Gastrocnemius medialis (tissue), 4 donors: ENCODE results near the gene CNTF. TPM values are rescaled to one million over a fixed set of nuclear protein-coding genes. Genes with fewer than 3 reads are reported as not detected.

Experiments
- ATAC-seq, 2 donors: fragments of 150-250 bp; one replicate each; pipeline ENCODE4 v1.9.1; 2016
- DNase-seq, 2 donors: peaks; one replicate each; pipeline ENCODE4 v3.0.0-alpha.2; 2019
- H3K27ac ChIP-seq, 4 donors: fragments of 200-600 bp; sonication (generic); 1 replicate in 1 of 4; 2 replicates in 3 of 4; pipeline ENCODE4 v1.5.1; 2016 to 2018; ENCODE audit warnings: mild to moderate bottlenecking in 2 of 4, moderate library complexity in 1 of 4
- H3K27me3 ChIP-seq, 3 donors: fragments of 200-600 bp; sonication (generic) in 2 of 3; 1 replicate in 1 of 3; 2 replicates in 2 of 3; pipeline versions ENCODE4 v1.5.1 to v1.6.0; 2016 to 2019; ENCODE audit warnings: mild to moderate bottlenecking in 1 of 3, moderate library complexity in 1 of 3
- H3K36me3 ChIP-seq, 2 donors: fragments of 200-600 bp; sonication (generic) in 1 of 2; one replicate each; pipeline ENCODE4 v1.5.1; 2017 to 2018
- H3K4me1 ChIP-seq, 2 donors: fragments of 200-600 bp; sonication (generic) in 1 of 2; one replicate each; pipeline ENCODE4 v1.5.1; 2016 to 2017; ENCODE audit warnings: mild to moderate bottlenecking in 2 of 2
- H3K4me3 ChIP-seq, 4 donors: fragments of 200-600 bp; sonication (generic) in 3 of 4; 1 replicate in 1 of 4; 2 replicates in 3 of 4; pipeline ENCODE4 v1.5.1; 2016 to 2019; ENCODE audit warnings: mild to moderate bottlenecking in 2 of 4
- H3K9me3 ChIP-seq, 3 donors: fragments of 200-600 bp; sonication (generic) in 2 of 3; 1 replicate in 1 of 3; 2 replicates in 2 of 3; pipeline ENCODE4 v1.5.1; 2016 to 2019
- CTCF ChIP-seq, 5 experiments: fragments of 450-650 bp in 3 of 5; fragments of 200-600 bp in 2 of 5; sonication (generic) in 2 of 5; IDR thresholded peaks in 4 of 5; conservative IDR thresholded peaks in 1 of 5; 1 replicate in 4 of 5; 2 replicates in 1 of 5; pipeline ENCODE4 v1.5.1; 2016 to 2019; ENCODE audit warnings: antibody characterized with exemption in 5 of 5, mild to moderate bottlenecking in 3 of 5, moderate library complexity in 3 of 5
- POLR2A ChIP-seq, 2 donors: fragments of 450-650 bp; IDR thresholded peaks; one replicate each; pipeline ENCODE4 v1.6.1; 2017; ENCODE audit warnings: antibody characterized with exemption in 2 of 2, mild to moderate bottlenecking in 2 of 2, moderate library complexity in 2 of 2
- in situ Hi-C, 4 donors: fragments of 200-750 bp; cut with MboI; loops; one replicate each; pipeline versions ENCODE4 v1.15.0 to v1.8.0; 2017; ENCODE audit warnings: low sequenced_read_pairs in 4 of 4
- intact Hi-C: fragments of 100-400 bp; cut with DNase I; formaldehyde crosslinking; loops from one replicate; pipeline ENCODE4 v1.15.1; 2023; ENCODE audit warnings: low total_unique reads
- total RNA-seq, 4 donors: library from RNA; depleted of rRNA; stranded (reverse); fragments of >200 nt; gene quantifications; one replicate each; pipeline versions ENCODE4 v1.1.0 to v1.2.3, GENCODE V29; 2016

Gene CNTF
- total RNA-seq, 4 donors from 2014 or later: 3.2 to 8.5 (median 4.0) TPM

GRCh38 chr11:58640386-58641023 lies 18.0 kb downstream of the CNTF start:
- in situ Hi-C loops: loop anchor here in 1 of 4 donors (25.0 kb wide), 1 partner anchor 497 kb away; the partner anchor contains the start of gene FAM111A
- TF ChIP-seq CTCF (IDR thresholded peaks at IDR 0.05 in 4 of 5, conservative IDR thresholded peaks at IDR 0.05 in 1 of 5) (no peak), POLR2A (IDR thresholded peaks at IDR 0.05) (no peak)
- DNase-seq (no peak), ATAC-seq (peak; percentile 27 to 50)
- Histone ChIP-seq H3K27ac (no peak overlapping the region), H3K4me3 (no peak overlapping the region), H3K27me3 (no peaks in the 10 kb centered on the region), H3K36me3 (no peaks in the 10 kb centered on the region), H3K4me1 (peaks cover 5 to 10% of the 10 kb centered on the region in 2 donors), H3K9me3 (no peaks in the 10 kb centered on the region)
- intact Hi-C loops: no loop called here

DNA sequence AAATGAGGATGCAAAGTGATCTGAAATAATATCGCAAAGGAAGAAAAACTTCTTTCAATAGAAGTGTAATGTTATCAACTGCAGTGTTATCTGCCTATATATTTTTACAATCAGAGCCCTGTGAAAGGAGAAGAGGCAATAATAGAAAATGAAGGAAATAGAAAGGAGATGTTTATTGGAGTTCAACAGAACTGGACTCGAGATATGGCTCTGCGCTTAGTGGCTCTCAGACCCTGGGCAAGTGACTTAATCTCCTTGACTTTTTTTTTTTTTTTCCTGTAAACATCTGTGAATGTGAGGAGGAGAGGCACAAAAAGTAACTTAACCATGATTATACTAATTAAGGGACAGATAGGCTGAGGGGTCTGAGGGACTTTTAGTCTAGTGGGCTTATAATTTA lies 18.9 kb downstream of the CNTF start:
- intact Hi-C loops (no loop called here), in situ Hi-C loops (loop anchor here in 1 of 4 donors (25.0 kb wide), 1 partner anchor 496 kb away; the partner anchor contains the start of gene FAM111A)
- no peak for DNase-seq

GRCh38 chr11:58641803-58642581 lies 19.5 kb downstream of the CNTF start:
- H3K4me1 ChIP-seq: peaks cover 5 to 10% of the 10 kb centered on the region in 2 donors
- no peak overlapping the region for H3K4me3 ChIP-seq
- ATAC-seq: no peak
- no peak for TF ChIP-seq POLR2A (IDR thresholded peaks at IDR 0.05)
- no peak for TF ChIP-seq CTCF (IDR thresholded peaks at IDR 0.05 in 4 of 5, conservative IDR thresholded peaks at IDR 0.05 in 1 of 5)
- DNase-seq: no peak
- no peaks in the 10 kb centered on the region for H3K27me3 ChIP-seq
- no peaks in the 10 kb centered on the region for H3K9me3 ChIP-seq
- H3K36me3 ChIP-seq: no peaks in the 10 kb centered on the region
- no peak overlapping the region for H3K27ac ChIP-seq
- intact Hi-C loops: no loop called here
- in situ Hi-C loops: loop anchor here in 1 of 4 donors (25.0 kb wide), 1 partner anchor 495 kb away; the partner anchor contains the start of gene FAM111A

More for the DNA sequence above, 18.9 kb downstream of the CNTF start:
- H3K27ac ChIP-seq: no peak overlapping the region
- peaks cover 5 to 10% of the 10 kb centered on the region in 2 donors for H3K4me1 ChIP-seq
- no peaks in the 10 kb centered on the region for H3K36me3 ChIP-seq
- H3K27me3 ChIP-seq: no peaks in the 10 kb centered on the region
- TF ChIP-seq CTCF (IDR thresholded peaks at IDR 0.05 in 4 of 5, conservative IDR thresholded peaks at IDR 0.05 in 1 of 5): no peak
- no peak for TF ChIP-seq POLR2A (IDR thresholded peaks at IDR 0.05)
- no peaks in the 10 kb centered on the region for H3K9me3 ChIP-seq
- no peak for ATAC-seq
- H3K4me3 ChIP-seq: no peak overlapping the region

DNA sequence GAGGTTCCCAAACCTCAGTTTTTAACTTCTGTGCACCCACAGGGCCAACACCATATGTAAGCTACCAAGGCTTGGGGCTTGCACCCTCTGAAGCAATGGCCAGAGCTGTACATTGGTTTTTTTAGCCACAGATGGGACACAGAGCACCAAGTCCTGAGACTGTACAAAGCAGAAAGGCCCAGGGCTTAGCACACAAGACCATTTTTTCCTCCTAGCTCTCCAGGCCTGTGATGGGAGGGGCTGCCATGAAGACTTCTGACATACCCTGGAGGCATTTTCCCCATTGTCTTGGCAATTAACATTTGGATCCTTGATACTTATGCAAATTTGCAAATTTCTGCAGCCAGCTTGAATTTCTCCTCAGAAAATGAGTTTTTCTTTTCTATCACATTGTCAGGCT lies 23.4 kb downstream of the CNTF start:
- ATAC-seq: no peak
- H3K4me1 ChIP-seq: peaks cover 0 to 7% of the 10 kb centered on the region in 2 donors
- H3K4me3 ChIP-seq: no peak overlapping the region
- H3K36me3 ChIP-seq: no peaks in the 10 kb centered on the region
- in situ Hi-C loops: loop anchor here in 1 of 4 donors (25.0 kb wide), 1 partner anchor 491 kb away; the partner anchor contains the start of gene FAM111A
- intact Hi-C loops: no loop called here
- H3K9me3 ChIP-seq: no peaks in the 10 kb centered on the region
- H3K27me3 ChIP-seq: no peaks in the 10 kb centered on the region
- no peak overlapping the region for H3K27ac ChIP-seq
- no peak for DNase-seq
- no peak for TF ChIP-seq CTCF (IDR thresholded peaks at IDR 0.05 in 4 of 5, conservative IDR thresholded peaks at IDR 0.05 in 1 of 5)
- no peak for TF ChIP-seq POLR2A (IDR thresholded peaks at IDR 0.05)
